ENCODE results near the gene EARS2. TPM values are rescaled to one million over a fixed set of nuclear protein-coding genes. Genes with fewer than 3 reads are reported as not detected.

EARS2 gene
- total RNA-seq, 1 experiment from 2014 or later, result 55.9 TPM

DNA sequence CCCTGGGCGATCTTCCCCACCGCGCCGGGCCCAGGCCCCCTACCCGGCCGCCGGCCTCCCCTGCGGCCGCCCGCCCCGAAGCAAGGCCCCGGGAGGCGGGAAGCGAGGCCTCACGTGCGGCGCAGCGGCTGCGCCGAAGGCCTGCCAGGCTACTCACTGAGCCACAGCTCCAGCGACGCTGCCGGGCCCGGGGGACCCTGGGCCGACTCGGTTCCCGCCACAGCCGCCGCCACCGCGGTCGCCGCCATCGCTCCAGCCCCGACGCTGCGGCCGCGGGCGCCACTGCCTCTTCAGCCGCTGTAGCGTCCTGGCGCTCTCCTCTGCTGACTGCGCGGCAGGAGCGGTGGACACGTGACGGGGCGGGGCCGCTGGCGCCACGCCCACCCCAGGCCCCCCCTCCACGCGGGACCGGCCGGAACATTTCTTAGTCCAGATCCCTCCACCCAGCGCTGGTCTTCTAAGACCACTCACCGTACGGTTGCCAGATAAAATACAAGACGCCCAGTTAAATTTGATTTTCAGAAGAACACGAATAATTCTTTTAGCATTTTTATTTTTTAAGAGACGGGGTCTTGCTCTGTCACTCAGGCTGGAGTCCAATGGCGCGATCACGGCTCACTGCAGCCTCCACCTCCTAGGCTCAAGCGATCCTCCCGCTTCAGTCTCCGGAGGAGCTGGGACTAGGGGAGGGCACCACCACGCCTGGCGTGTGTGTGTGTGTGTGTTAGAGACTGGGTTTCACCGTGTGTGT lies 46.8 kb downstream of the EARS2 start, which contains the start of gene GGA2 (continued):
- TF ChIP-seq FOXJ3 (CRISPR knock-in tag; IDR thresholded peaks at IDR 0.05; ENCODE audit: borderline replicate concordance), result no peak
- no peak for TF ChIP-seq OVOL2 (CRISPR knock-in tag; IDR thresholded peaks at IDR 0.05; ENCODE audit: borderline replicate concordance)
- peak; percentile 81; the same call in 1 of the 2 replicates for TF ChIP-seq ZNF416 (CRISPR knock-in tag; IDR thresholded peaks at IDR 0.05)
- TF ChIP-seq TEAD4 (CRISPR knock-in tag; IDR thresholded peaks at IDR 0.05), result no peak
- no peak for TF ChIP-seq RORB (CRISPR knock-in tag; IDR thresholded peaks at IDR 0.05)
- TF ChIP-seq MYBL2 (CRISPR knock-in tag; IDR thresholded peaks at IDR 0.05), result peak; percentile 67; the same call in 1 of the 2 replicates
- no peak for TF ChIP-seq ATF1 (CRISPR knock-in tag; IDR thresholded peaks at IDR 0.05)
- TF ChIP-seq, protein P1, sequence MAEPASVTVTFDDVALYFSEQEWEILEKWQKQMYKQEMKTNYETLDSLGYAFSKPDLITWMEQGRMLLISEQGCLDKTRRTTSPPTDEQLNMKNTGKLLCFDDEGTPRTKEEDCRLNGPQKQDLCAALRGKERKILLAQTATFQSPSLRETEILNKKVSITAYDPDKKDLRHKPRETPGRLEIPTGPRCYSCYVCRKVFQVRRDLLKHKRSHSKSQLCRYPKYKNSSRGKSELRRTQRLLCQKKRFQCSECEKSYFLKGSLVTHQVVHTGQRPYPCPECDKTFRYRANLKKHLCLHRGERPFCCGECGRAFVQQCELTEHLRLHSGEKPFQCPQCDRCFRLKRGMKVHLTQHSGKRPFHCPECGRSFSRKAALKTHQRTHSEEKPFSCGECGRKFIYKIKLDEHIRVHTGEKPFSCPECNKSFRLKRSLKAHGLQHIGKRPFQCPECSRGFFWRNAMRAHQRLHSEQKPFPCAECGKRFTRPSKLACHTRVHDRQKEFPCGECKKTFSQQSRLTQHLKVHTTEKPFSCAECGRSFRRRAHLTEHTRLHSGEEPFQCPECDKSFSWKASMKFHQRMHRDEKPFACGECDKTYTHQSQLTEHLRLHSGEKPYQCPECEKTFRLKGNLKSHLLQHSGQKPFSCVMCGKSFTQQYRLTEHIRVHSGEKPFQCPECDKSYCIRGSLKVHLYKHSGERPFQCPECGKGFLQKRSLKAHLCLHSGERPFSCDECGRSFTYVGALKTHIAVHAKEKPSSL (CRISPR knock-in tag; conservative IDR thresholded peaks at IDR 0.05), result no peak
- TF ChIP-seq SMAD4 (CRISPR knock-in tag; IDR thresholded peaks at IDR 0.05), result no peak
- TF ChIP-seq KAT7 (CRISPR knock-in tag; IDR thresholded peaks at IDR 0.05; ENCODE audit: borderline replicate concordance), result peak; percentile 66; the same call in 1 of the 2 replicates
- no peak for TF ChIP-seq ZNF396 (CRISPR knock-in tag; IDR thresholded peaks at IDR 0.05; ENCODE audit: borderline replicate concordance)
- TF ChIP-seq IRF2 (CRISPR knock-in tag; IDR thresholded peaks at IDR 0.05; ENCODE audit: borderline replicate concordance, low read depth), result no peak
- TF ChIP-seq, protein P2, sequence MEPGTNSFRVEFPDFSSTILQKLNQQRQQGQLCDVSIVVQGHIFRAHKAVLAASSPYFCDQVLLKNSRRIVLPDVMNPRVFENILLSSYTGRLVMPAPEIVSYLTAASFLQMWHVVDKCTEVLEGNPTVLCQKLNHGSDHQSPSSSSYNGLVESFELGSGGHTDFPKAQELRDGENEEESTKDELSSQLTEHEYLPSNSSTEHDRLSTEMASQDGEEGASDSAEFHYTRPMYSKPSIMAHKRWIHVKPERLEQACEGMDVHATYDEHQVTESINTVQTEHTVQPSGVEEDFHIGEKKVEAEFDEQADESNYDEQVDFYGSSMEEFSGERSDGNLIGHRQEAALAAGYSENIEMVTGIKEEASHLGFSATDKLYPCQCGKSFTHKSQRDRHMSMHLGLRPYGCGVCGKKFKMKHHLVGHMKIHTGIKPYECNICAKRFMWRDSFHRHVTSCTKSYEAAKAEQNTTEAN (CRISPR knock-in tag; IDR thresholded peaks at IDR 0.05), result peak; percentile 67; the same call in 1 of the 2 replicates
- TF ChIP-seq SMAD3 (CRISPR knock-in tag; IDR thresholded peaks at IDR 0.05; ENCODE audit: borderline replicate concordance), result peak; percentile 40; the same call in 1 of the 2 replicates
- TF ChIP-seq, protein P3, sequence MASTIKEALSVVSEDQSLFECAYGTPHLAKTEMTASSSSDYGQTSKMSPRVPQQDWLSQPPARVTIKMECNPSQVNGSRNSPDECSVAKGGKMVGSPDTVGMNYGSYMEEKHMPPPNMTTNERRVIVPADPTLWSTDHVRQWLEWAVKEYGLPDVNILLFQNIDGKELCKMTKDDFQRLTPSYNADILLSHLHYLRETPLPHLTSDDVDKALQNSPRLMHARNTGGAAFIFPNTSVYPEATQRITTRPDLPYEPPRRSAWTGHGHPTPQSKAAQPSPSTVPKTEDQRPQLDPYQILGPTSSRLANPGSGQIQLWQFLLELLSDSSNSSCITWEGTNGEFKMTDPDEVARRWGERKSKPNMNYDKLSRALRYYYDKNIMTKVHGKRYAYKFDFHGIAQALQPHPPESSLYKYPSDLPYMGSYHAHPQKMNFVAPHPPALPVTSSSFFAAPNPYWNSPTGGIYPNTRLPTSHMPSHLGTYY (CRISPR knock-in tag; IDR thresholded peaks at IDR 0.05), result peak; percentile 48; the same call in 1 of the 2 replicates
- TF ChIP-seq, protein P4, sequence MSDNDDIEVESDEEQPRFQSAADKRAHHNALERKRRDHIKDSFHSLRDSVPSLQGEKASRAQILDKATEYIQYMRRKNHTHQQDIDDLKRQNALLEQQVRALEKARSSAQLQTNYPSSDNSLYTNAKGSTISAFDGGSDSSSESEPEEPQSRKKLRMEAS (CRISPR knock-in tag; IDR thresholded peaks at IDR 0.05), result peak; percentile 63; the same call in 1 of the 2 replicates
- TF ChIP-seq TCF7 (CRISPR knock-in tag; IDR thresholded peaks at IDR 0.05; ENCODE audit: low read depth), result 0 out of 2 replicates have a peak, but pooled peaks have one; percentile 57
- no peak for TF ChIP-seq GRHL2 (CRISPR knock-in tag; IDR thresholded peaks at IDR 0.05; ENCODE audit: insufficient replicate concordance, severe bottlenecking)
- peak; percentile 69; the same call in 1 of the 2 replicates for TF ChIP-seq ZNF671 (CRISPR knock-in tag; IDR thresholded peaks at IDR 0.05)
- TF ChIP-seq NFYB (CRISPR knock-in tag; conservative IDR thresholded peaks at IDR 0.05; ENCODE audit: low read depth), result no peak
- TF ChIP-seq ELF4 (CRISPR knock-in tag; IDR thresholded peaks at IDR 0.05; ENCODE audit: low read depth), result peak; percentile 78; the same call in 1 of the 2 replicates
- TF ChIP-seq, protein P5, sequence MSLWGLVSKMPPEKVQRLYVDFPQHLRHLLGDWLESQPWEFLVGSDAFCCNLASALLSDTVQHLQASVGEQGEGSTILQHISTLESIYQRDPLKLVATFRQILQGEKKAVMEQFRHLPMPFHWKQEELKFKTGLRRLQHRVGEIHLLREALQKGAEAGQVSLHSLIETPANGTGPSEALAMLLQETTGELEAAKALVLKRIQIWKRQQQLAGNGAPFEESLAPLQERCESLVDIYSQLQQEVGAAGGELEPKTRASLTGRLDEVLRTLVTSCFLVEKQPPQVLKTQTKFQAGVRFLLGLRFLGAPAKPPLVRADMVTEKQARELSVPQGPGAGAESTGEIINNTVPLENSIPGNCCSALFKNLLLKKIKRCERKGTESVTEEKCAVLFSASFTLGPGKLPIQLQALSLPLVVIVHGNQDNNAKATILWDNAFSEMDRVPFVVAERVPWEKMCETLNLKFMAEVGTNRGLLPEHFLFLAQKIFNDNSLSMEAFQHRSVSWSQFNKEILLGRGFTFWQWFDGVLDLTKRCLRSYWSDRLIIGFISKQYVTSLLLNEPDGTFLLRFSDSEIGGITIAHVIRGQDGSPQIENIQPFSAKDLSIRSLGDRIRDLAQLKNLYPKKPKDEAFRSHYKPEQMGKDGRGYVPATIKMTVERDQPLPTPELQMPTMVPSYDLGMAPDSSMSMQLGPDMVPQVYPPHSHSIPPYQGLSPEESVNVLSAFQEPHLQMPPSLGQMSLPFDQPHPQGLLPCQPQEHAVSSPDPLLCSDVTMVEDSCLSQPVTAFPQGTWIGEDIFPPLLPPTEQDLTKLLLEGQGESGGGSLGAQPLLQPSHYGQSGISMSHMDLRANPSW (CRISPR knock-in tag; conservative IDR thresholded peaks at IDR 0.05; ENCODE audit: low read depth), result no peak
- TF ChIP-seq, protein P6, sequence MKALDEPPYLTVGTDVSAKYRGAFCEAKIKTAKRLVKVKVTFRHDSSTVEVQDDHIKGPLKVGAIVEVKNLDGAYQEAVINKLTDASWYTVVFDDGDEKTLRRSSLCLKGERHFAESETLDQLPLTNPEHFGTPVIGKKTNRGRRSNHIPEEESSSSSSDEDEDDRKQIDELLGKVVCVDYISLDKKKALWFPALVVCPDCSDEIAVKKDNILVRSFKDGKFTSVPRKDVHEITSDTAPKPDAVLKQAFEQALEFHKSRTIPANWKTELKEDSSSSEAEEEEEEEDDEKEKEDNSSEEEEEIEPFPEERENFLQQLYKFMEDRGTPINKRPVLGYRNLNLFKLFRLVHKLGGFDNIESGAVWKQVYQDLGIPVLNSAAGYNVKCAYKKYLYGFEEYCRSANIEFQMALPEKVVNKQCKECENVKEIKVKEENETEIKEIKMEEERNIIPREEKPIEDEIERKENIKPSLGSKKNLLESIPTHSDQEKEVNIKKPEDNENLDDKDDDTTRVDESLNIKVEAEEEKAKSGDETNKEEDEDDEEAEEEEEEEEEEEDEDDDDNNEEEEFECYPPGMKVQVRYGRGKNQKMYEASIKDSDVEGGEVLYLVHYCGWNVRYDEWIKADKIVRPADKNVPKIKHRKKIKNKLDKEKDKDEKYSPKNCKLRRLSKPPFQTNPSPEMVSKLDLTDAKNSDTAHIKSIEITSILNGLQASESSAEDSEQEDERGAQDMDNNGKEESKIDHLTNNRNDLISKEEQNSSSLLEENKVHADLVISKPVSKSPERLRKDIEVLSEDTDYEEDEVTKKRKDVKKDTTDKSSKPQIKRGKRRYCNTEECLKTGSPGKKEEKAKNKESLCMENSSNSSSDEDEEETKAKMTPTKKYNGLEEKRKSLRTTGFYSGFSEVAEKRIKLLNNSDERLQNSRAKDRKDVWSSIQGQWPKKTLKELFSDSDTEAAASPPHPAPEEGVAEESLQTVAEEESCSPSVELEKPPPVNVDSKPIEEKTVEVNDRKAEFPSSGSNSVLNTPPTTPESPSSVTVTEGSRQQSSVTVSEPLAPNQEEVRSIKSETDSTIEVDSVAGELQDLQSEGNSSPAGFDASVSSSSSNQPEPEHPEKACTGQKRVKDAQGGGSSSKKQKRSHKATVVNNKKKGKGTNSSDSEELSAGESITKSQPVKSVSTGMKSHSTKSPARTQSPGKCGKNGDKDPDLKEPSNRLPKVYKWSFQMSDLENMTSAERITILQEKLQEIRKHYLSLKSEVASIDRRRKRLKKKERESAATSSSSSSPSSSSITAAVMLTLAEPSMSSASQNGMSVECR (CRISPR knock-in tag; IDR thresholded peaks at IDR 0.05; ENCODE audit: borderline replicate concordance), result no peak
- peak; percentile 47; the same call in 1 of the 2 replicates for TF ChIP-seq ZNF263 (CRISPR knock-in tag; IDR thresholded peaks at IDR 0.05; ENCODE audit: low read depth)
- peak; percentile 50; the same call in 1 of the 2 replicates for TF ChIP-seq ESRRA (CRISPR knock-in tag; IDR thresholded peaks at IDR 0.05; ENCODE audit: borderline replicate concordance)
- 0 out of 2 replicates have a peak, but pooled peaks have one; percentile 69 for TF ChIP-seq TP53 (CRISPR knock-in tag; IDR thresholded peaks at IDR 0.05)

Data from WTC11 (cell line).